Endodermal cell (in vitro differentiated cells): Measurements from ENCODE around the gene CPM. TPM values are rescaled to one million over a fixed set of nuclear protein-coding genes. Genes with fewer than 3 reads are reported as not detected.

Experiments used
- DNase-seq: peaks from one replicate; pipeline ENCODE4 v3.0.0-alpha.2; 2017
- H3K27ac ChIP-seq: 2 replicates; pipeline ENCODE4 v1.5.1; 2013; ENCODE audit warnings: mild to moderate bottlenecking, low read depth, low read length, moderate library complexity
- H3K27me3 ChIP-seq: 2 replicates; pipeline ENCODE4 v1.6.1; 2013; ENCODE audit warnings: mild to moderate bottlenecking, low read length, moderate library complexity; ENCODE audit not compliant: insufficient read depth, control insufficient read depth, poor library complexity, severe bottlenecking
- H3K36me3 ChIP-seq: 2 replicates; pipeline ENCODE4 v1.7.0; 2013; ENCODE audit warnings: mild to moderate bottlenecking, low read length, moderate library complexity; ENCODE audit not compliant: control insufficient read depth, insufficient read depth
- H3K4me1 ChIP-seq: one replicate; pipeline ENCODE4 v1.7.0; 2013; ENCODE audit warnings: low read length; ENCODE audit not compliant: control insufficient read depth, insufficient read depth
- H3K4me3 ChIP-seq: 2 replicates; pipeline ENCODE4 v1.5.1; 2013; ENCODE audit warnings: mild to moderate bottlenecking, low read length, moderate library complexity
- H3K9ac ChIP-seq: 2 replicates; pipeline ENCODE4 v1.6.1; 2013; ENCODE audit warnings: mild to moderate bottlenecking, low read length, moderate library complexity; ENCODE audit not compliant: poor library complexity, severe bottlenecking; ENCODE audit errors: extremely low read depth
- H3K9me3 ChIP-seq: 2 replicates; pipeline ENCODE4 v1.6.1; 2013; ENCODE audit warnings: mild to moderate bottlenecking, low read length, moderate library complexity; ENCODE audit not compliant: control insufficient read depth
- H3K27ac Mint-ChIP-seq: 2 replicates; pipeline ENCODE4 v1.8.0; 2020; ENCODE audit warnings: mixed read lengths
- H3K27me3 Mint-ChIP-seq: 2 replicates; pipeline ENCODE4 v1.8.0; 2021; ENCODE audit warnings: mild to moderate bottlenecking, mixed read lengths; ENCODE audit not compliant: insufficient read depth
- H3K36me3 Mint-ChIP-seq: 2 replicates; pipeline ENCODE4 v1.8.0; 2020; ENCODE audit warnings: low read depth, mixed read lengths
- H3K4me1 Mint-ChIP-seq: 2 replicates; pipeline ENCODE4 v1.8.0; 2020; ENCODE audit warnings: mixed read lengths
- H3K4me3 Mint-ChIP-seq: 2 replicates; pipeline ENCODE4 v1.8.0; 2020; ENCODE audit warnings: mild to moderate bottlenecking, moderate library complexity, mixed read lengths
- H3K9me3 Mint-ChIP-seq: 2 replicates; pipeline ENCODE4 v1.8.0; 2020; ENCODE audit warnings: mild to moderate bottlenecking, mixed read lengths
- WGBS, 2 experiments: methylation state at CpG; one replicate each; pipeline versions ENCODE4 v1.1.5 to v1.1.7; 2013; ENCODE audit warnings: missing lambda C conversion rate in 2 of 2, mixed read lengths in 1 of 2; ENCODE audit not compliant: insufficient coverage in 1 of 2, insufficient read length in 1 of 2; 5-methylcytosine and 5-hydroxymethylcytosine counted together
- total RNA-seq, 2 donors: library from RNA; stranded (reverse); fragmentation: NEBNext Ultra II Directional in 1 of 2; extraction: Animal tissue kit (Norgen Biotek cat#: 25700) in 1 of 2; gene quantifications; 2 replicates in 1 of 2; 3 replicates in 1 of 2; pipeline ENCODE4 v1.2.1, GENCODE V29; 2021
- TF ChIP-seq, protein P1 (sequence below): fragments of 200-600 bp; sonication (generic); conservative IDR thresholded peaks from 2 replicates; pipeline ENCODE4 v1.5.0; 2021; ENCODE audit warnings: antibody characterized with exemption, mild to moderate bottlenecking

Gene CPM
- total RNA-seq, 2 donors from 2014 or later: 0.80 to 0.86 TPM

DNA sequence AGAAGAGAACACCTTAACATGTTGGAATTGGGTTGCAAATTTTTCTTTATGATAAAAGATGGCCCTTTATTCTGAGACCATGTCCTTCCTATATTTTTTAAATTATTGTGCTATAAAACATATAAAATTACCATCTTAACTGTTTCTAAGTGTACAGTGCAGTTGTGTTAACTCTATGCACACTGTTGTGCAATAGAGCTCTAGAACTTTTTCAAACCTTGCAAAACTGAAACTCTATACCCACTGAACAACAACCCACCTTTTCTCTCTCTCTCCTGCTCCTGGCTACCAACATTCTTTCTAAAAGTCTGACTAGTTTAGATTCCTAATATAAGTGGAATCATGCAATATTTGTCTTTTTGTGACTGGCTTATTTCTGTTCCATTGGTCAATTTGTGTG is 7.8 kb upstream of the CPM start:
- Histone ChIP-seq H3K27me3 (no peaks in the 10 kb centered on the region), H3K4me3 (no peak overlapping the region), H3K27ac (no peak overlapping the region), H3K4me1 (no peaks in the 10 kb centered on the region), H3K36me3 (no peaks in the 10 kb centered on the region), H3K9me3 (no peaks in the 10 kb centered on the region), H3K9ac (no peak overlapping the region)
- no peaks in the 10 kb centered on the region for H3K9me3 Mint-ChIP-seq
- H3K27me3 Mint-ChIP-seq: peaks cover 6% of the 10 kb centered on the region
- peaks cover 10% of the 10 kb centered on the region for H3K4me1 Mint-ChIP-seq
- no peak for DNase-seq
- TF ChIP-seq, protein P1, sequence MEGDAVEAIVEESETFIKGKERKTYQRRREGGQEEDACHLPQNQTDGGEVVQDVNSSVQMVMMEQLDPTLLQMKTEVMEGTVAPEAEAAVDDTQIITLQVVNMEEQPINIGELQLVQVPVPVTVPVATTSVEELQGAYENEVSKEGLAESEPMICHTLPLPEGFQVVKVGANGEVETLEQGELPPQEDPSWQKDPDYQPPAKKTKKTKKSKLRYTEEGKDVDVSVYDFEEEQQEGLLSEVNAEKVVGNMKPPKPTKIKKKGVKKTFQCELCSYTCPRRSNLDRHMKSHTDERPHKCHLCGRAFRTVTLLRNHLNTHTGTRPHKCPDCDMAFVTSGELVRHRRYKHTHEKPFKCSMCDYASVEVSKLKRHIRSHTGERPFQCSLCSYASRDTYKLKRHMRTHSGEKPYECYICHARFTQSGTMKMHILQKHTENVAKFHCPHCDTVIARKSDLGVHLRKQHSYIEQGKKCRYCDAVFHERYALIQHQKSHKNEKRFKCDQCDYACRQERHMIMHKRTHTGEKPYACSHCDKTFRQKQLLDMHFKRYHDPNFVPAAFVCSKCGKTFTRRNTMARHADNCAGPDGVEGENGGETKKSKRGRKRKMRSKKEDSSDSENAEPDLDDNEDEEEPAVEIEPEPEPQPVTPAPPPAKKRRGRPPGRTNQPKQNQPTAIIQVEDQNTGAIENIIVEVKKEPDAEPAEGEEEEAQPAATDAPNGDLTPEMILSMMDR: no peak
- H3K4me3 Mint-ChIP-seq: no peak overlapping the region
- no peaks in the 10 kb centered on the region for H3K36me3 Mint-ChIP-seq
- H3K27ac Mint-ChIP-seq: no peak overlapping the region

- TF ChIP-seq, protein P1: no peak
- DNase-seq: no peak
- Histone ChIP-seq H3K4me3 (no peak overlapping the region), H3K27ac (no peak overlapping the region), H3K36me3 (no peaks in the 10 kb centered on the region), H3K4me1 (no peaks in the 10 kb centered on the region), H3K9ac (no peak overlapping the region), H3K9me3 (no peaks in the 10 kb centered on the region), H3K27me3 (peaks cover 2% of the 10 kb centered on the region)
- Mint-ChIP-seq H3K27me3 (peaks cover 16% of the 10 kb centered on the region), H3K36me3 (no peaks in the 10 kb centered on the region), H3K4me3 (no peak overlapping the region), H3K27ac (no peak overlapping the region), H3K9me3 (no peaks in the 10 kb centered on the region), H3K4me1 (no peaks in the 10 kb centered on the region)
- 86 to 92% methylated on average over 1 of the region's 1 CpG for WGBS, 2 experiments
Measured at GRCh38 chr12:68939505-68939904, 6.5 kb upstream of the CPM start.

GRCh38 chr12:68934392-68934791 is 1.4 kb upstream of the CPM start:
- Mint-ChIP-seq H3K4me1 (no peaks in the 10 kb centered on the region), H3K36me3 (no peaks in the 10 kb centered on the region), H3K9me3 (no peaks in the 10 kb centered on the region), H3K27ac (no peak overlapping the region), H3K27me3 (peaks cover 56% of the 10 kb centered on the region), H3K4me3 (no peak overlapping the region)
- Histone ChIP-seq H3K4me1 (no peaks in the 10 kb centered on the region), H3K4me3 (no peak overlapping the region), H3K9me3 (no peaks in the 10 kb centered on the region), H3K27me3 (peaks cover 43% of the 10 kb centered on the region), H3K27ac (no peak overlapping the region), H3K9ac (no peak overlapping the region), H3K36me3 (no peaks in the 10 kb centered on the region)
- TF ChIP-seq, protein P1: no peak
- DNase-seq: no peak
- 93 to 95% methylated on average over 7 to 9 of the region's 9 CpGs for WGBS, 2 experiments
